ENCODE measurements around the gene SVOP.

- no peak for TF ChIP-seq CTCF (IDR thresholded peaks at IDR 0.05)
- no peak for TF ChIP-seq POLR2A (IDR thresholded peaks at IDR 0.05)
Measured at GRCh38 chr12:108910336-108910735, 110.5 kb downstream of the SVOP start.

Measured in tibial nerve (tissue), 3 donors.